PC-3 (cell line): ENCODE measurements around the gene MINDY4B.

ENCODE experiments used
- EZH2 ChIP-seq: fragments of 300-600 bp; sonication (generic); IDR thresholded peaks from one replicate; pipeline ENCODE4 v1.6.1; 2017; ENCODE audit warnings: antibody characterized with exemption, mild to moderate bottlenecking, low read length; ENCODE audit not compliant: unreplicated experiment
- EZH2phosphoT487 ChIP-seq: fragments of 300-600 bp; sonication (generic); IDR thresholded peaks from 2 replicates; pipeline ENCODE4 v1.6.1; 2018; ENCODE audit warnings: mild to moderate bottlenecking, antibody characterized with exemption, low read length, borderline replicate concordance
- TF ChIP-seq, protein P1 (sequence below): fragments of 300-600 bp; sonication (generic); conservative IDR thresholded peaks from 2 replicates; pipeline ENCODE4 v1.5.1; 2017; ENCODE audit warnings: antibody characterized with exemption, low read depth, mild to moderate bottlenecking, low read length

DNA sequence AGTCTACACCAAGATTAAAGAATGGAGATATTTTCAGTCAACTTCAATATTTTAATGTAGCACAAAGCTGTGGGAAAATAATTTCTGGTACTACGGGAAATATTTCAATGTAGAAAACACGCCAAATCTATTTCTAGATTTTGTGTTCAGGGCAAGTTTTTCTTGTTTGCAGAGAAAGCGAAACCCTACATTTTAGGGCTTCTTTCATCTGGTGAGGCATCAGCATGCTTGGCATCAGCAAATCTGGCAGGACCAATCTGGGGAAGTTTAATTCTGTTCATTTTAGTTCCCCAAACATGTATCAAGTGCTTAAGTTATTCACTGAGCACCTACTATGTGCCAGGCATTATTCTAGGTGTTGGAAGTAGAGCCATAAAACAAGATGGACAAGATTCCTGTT lies 37.0 kb upstream of the MINDY4B start:
- TF ChIP-seq, protein P1, sequence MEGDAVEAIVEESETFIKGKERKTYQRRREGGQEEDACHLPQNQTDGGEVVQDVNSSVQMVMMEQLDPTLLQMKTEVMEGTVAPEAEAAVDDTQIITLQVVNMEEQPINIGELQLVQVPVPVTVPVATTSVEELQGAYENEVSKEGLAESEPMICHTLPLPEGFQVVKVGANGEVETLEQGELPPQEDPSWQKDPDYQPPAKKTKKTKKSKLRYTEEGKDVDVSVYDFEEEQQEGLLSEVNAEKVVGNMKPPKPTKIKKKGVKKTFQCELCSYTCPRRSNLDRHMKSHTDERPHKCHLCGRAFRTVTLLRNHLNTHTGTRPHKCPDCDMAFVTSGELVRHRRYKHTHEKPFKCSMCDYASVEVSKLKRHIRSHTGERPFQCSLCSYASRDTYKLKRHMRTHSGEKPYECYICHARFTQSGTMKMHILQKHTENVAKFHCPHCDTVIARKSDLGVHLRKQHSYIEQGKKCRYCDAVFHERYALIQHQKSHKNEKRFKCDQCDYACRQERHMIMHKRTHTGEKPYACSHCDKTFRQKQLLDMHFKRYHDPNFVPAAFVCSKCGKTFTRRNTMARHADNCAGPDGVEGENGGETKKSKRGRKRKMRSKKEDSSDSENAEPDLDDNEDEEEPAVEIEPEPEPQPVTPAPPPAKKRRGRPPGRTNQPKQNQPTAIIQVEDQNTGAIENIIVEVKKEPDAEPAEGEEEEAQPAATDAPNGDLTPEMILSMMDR: no peak
- no peak for TF ChIP-seq EZH2
- TF ChIP-seq EZH2phosphoT487: no peak
